Measurements from ENCODE around the gene CAPN12. TPM values are rescaled to one million over a fixed set of nuclear protein-coding genes. Genes with fewer than 3 reads are reported as not detected.

Gene CAPN12
- total RNA-seq, 3 donors from 2014 or later (not counting 1 experiment from before 2014, with no cell fraction given) = 7.4 to 51.0 (median 26.7) TPM

DNA sequence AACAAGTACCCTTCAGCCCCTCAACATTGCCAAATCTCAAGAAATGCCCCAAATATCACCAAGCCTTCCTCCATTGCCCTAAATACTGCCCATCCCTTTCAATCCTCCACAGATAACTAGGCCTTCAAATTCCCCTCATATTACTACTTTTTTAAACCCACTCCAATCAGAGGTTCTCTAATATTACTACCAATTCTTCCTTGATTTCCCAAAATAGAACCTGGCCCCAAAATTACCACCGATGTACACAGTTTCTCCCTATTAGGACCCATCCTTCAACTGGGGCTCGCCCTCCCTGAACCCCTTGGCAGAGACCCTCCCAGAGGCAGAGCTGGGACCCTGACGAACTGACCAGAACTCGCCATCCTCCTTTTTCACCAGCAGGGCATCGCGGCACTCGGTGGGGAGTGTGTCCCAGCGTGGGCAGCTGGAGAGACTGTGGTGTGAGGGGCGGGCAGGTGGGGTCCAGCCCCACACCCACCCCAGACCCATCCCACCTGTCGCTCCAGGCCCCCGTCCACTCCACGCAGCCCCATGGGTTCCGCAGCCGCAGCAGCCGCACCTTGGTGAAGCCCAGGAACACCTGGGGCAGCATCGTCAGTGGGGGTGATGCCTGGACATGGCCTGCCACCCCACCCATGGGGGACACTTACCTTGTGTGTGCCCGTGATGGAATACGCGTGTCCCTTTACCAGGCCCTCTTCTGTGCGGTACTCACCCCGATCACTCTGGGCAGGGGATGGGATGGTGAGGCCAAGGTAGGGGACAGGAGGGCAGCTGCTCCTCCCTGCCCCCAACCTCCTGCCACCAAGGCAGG, 6.1 kb downstream of the CAPN12 start:
- Mint-ChIP-seq H3K4me1 (peaks cover 46 to 69% of the 10 kb centered on the region in 2 donors), H3K9me3 (no peaks in the 10 kb centered on the region), H3K27ac (peak overlapping the region; percentile 59 to 74), H3K4me3 (peak overlapping the region; percentile 83), H3K27me3 (ENCODE audit: low read depth in 2 of 2) (no peaks in the 10 kb centered on the region), H3K36me3 (no peaks in the 10 kb centered on the region)
- H3K27ac ChIP-seq (ENCODE audit: low read length) = no peak overlapping the region
- intact Hi-C loops (cut with micrococcal nuclease) = loop anchor here (10.0 kb wide), 1 partner anchor 127 kb away; no protein-coding TSS in a partner anchor
- H3K4me1 ChIP-seq (ENCODE audit: control insufficient read depth, insufficient read depth, low read length) = peaks cover 61% of the 10 kb centered on the region
- ATAC-seq (no peak), DNase-seq (peak in 1 of 2 donors; percentile 4)
- no peaks in the 10 kb centered on the region for H3K27me3 ChIP-seq (ENCODE audit: control insufficient read depth, insufficient read depth, low read length)
- TF ChIP-seq, protein P1, sequence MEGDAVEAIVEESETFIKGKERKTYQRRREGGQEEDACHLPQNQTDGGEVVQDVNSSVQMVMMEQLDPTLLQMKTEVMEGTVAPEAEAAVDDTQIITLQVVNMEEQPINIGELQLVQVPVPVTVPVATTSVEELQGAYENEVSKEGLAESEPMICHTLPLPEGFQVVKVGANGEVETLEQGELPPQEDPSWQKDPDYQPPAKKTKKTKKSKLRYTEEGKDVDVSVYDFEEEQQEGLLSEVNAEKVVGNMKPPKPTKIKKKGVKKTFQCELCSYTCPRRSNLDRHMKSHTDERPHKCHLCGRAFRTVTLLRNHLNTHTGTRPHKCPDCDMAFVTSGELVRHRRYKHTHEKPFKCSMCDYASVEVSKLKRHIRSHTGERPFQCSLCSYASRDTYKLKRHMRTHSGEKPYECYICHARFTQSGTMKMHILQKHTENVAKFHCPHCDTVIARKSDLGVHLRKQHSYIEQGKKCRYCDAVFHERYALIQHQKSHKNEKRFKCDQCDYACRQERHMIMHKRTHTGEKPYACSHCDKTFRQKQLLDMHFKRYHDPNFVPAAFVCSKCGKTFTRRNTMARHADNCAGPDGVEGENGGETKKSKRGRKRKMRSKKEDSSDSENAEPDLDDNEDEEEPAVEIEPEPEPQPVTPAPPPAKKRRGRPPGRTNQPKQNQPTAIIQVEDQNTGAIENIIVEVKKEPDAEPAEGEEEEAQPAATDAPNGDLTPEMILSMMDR (IDR thresholded peaks at IDR 0.05) = no peak
- H3K36me3 ChIP-seq (ENCODE audit: control insufficient read depth, insufficient read depth, low read length) = no peaks in the 10 kb centered on the region
- H3K4me3 ChIP-seq (ENCODE audit: low read length) = no peak overlapping the region
- WGBS (ENCODE audit: insufficient coverage) = 98% methylated on average over 21 of the region's 21 CpGs
- H3K9me3 ChIP-seq (ENCODE audit: control insufficient read depth, insufficient read depth, low read length) = no peaks in the 10 kb centered on the region

- 33% methylated on average over 20 of the region's 22 CpGs for WGBS (ENCODE audit: insufficient coverage)
- ATAC-seq = no peak
- H3K27ac Mint-ChIP-seq = peak overlapping the region; percentile 59 to 73
Measured at GRCh38 chr19:38737281-38737865, 6.9 kb downstream of the CAPN12 start.

GRCh38 chr19:38736413-38737280, 7.6 kb downstream of the CAPN12 start:
- Histone ChIP-seq H3K9me3 (ENCODE audit: control insufficient read depth, insufficient read depth, low read length) (no peaks in the 10 kb centered on the region), H3K4me3 (ENCODE audit: low read length) (peak overlapping the region; percentile 21), H3K4me1 (ENCODE audit: control insufficient read depth, insufficient read depth, low read length) (peaks cover 76% of the 10 kb centered on the region), H3K36me3 (ENCODE audit: control insufficient read depth, insufficient read depth, low read length) (peaks cover 6% of the 10 kb centered on the region), H3K27me3 (ENCODE audit: control insufficient read depth, insufficient read depth, low read length) (no peaks in the 10 kb centered on the region), H3K27ac (ENCODE audit: low read length) (peak overlapping the region; percentile 25)
- no peaks in the 10 kb centered on the region for H3K27me3 Mint-ChIP-seq (ENCODE audit: low read depth in 2 of 2)
- 5% methylated on average over 29 of the region's 36 CpGs for WGBS (ENCODE audit: insufficient coverage)
- peak overlapping the region; percentile 86 to 95 for H3K27ac Mint-ChIP-seq
- peaks cover 61 to 83% of the 10 kb centered on the region in 2 donors for H3K4me1 Mint-ChIP-seq
- ATAC-seq (peak in 1 of 3 donors; percentile 23), DNase-seq (peak in 1 of 2 donors; percentile 79)
- intact Hi-C loops (cut with micrococcal nuclease) = loop anchor here (10.0 kb wide), 1 partner anchor 128 kb away; no protein-coding TSS in a partner anchor
- peak overlapping the region; percentile 85 for H3K4me3 Mint-ChIP-seq
- H3K36me3 Mint-ChIP-seq = no peaks in the 10 kb centered on the region
- no peaks in the 10 kb centered on the region for H3K9me3 Mint-ChIP-seq
- TF ChIP-seq, protein P1 (IDR thresholded peaks at IDR 0.05) = no peak

More at GRCh38 chr19:38737281-38737865, 6.9 kb downstream of the CAPN12 start:
- Histone ChIP-seq H3K27me3 (ENCODE audit: control insufficient read depth, insufficient read depth, low read length) (no peaks in the 10 kb centered on the region), H3K4me1 (ENCODE audit: control insufficient read depth, insufficient read depth, low read length) (peaks cover 68% of the 10 kb centered on the region), H3K4me3 (ENCODE audit: low read length) (no peak overlapping the region), H3K27ac (ENCODE audit: low read length) (no peak overlapping the region), H3K9me3 (ENCODE audit: control insufficient read depth, insufficient read depth, low read length) (no peaks in the 10 kb centered on the region), H3K36me3 (ENCODE audit: control insufficient read depth, insufficient read depth, low read length) (peaks cover 6% of the 10 kb centered on the region)
- DNase-seq = peak in 1 of 2 donors; percentile 29
- intact Hi-C loops (cut with micrococcal nuclease) = loop anchor here (10.0 kb wide), 1 partner anchor 127 kb away; no protein-coding TSS in a partner anchor
- Mint-ChIP-seq H3K36me3 (no peaks in the 10 kb centered on the region), H3K4me1 (peaks cover 54 to 77% of the 10 kb centered on the region in 2 donors), H3K9me3 (no peaks in the 10 kb centered on the region), H3K4me3 (peak overlapping the region; percentile 83), H3K27me3 (ENCODE audit: low read depth in 2 of 2) (no peaks in the 10 kb centered on the region)
- TF ChIP-seq, protein P1 (IDR thresholded peaks at IDR 0.05) = no peak

Measured in natural killer cell (primary cell).